Measurements from ENCODE around the gene RPP25L. TPM values are rescaled to one million over a fixed set of nuclear protein-coding genes. Genes with fewer than 3 reads are reported as not detected.

RPP25L gene
- total RNA-seq, 1 experiment from 2014 or later = 17.2 TPM

GRCh38 chr9:34573599-34574325 is 38.1 kb downstream of the RPP25L start:
- Histone ChIP-seq H4K8ac (replicated peaks; ENCODE audit: insufficient read length, low read depth, low read length) (no peak overlapping the region), H3K27ac (ENCODE audit: insufficient read length, low read depth, low read length) (no peak overlapping the region), H3K79me1 (ENCODE audit: insufficient read depth, low read depth, low read length, poor library complexity, severe bottlenecking) (no peaks in the 10 kb centered on the region), H3K23ac (ENCODE audit: insufficient read length, low read depth, low read length) (no peak overlapping the region), H2BK12ac (ENCODE audit: insufficient read length, low read depth, low read length) (no peak overlapping the region), H2AK5ac (ENCODE audit: insufficient read length, low read length) (no peak overlapping the region), H4K20me1 (ENCODE audit: control insufficient read depth, insufficient read depth, insufficient read length) (peaks cover 4% of the 10 kb centered on the region), H3K23me2 (ENCODE audit: insufficient read length, low read depth, low read length, poor library complexity, severe bottlenecking) (peaks cover under 1% of the 10 kb centered on the region), H3T11ph (ENCODE audit: low read length) (no peak overlapping the region), H4K91ac (ENCODE audit: insufficient read length, low read depth, low read length) (no peak overlapping the region), H2BK15ac (ENCODE audit: low read depth, low read length) (no peak overlapping the region), H3K4me2 (ENCODE audit: insufficient read depth, insufficient read length, low read length) (no peak overlapping the region), H3K4ac (ENCODE audit: low read depth, low read length) (no peak overlapping the region), H2AFZ (ENCODE audit: low read length) (no peak overlapping the region), H3K4me1 (ENCODE audit: insufficient read depth, low read length) (peaks cover 10% of the 10 kb centered on the region), H3K56ac (ENCODE audit: insufficient read length, low read depth, low read length) (no peak overlapping the region), H3K79me2 (ENCODE audit: insufficient read depth, low read length) (no peaks in the 10 kb centered on the region), H4K5ac (ENCODE audit: insufficient read length, low read depth, low read length) (no peak overlapping the region), H2BK20ac (ENCODE audit: low read depth, low read length, poor library complexity, severe bottlenecking) (no peak overlapping the region), H3K14ac (ENCODE audit: insufficient read depth, low read length) (no peak overlapping the region), H3K18ac (ENCODE audit: insufficient read length, low read depth, low read length) (no peak overlapping the region), H3K9ac (ENCODE audit: extremely low read depth, insufficient read length, low read length) (no peak overlapping the region), H3K9me3 (ENCODE audit: control insufficient read depth, low read depth, low read length) (no peaks in the 10 kb centered on the region), H2BK120ac (ENCODE audit: low read depth, low read length, poor library complexity, severe bottlenecking) (no peak overlapping the region), H3K27me3 (ENCODE audit: insufficient read depth, low read length) (peaks cover 8% of the 10 kb centered on the region), H2BK5ac (ENCODE audit: insufficient read length, low read length) (no peak overlapping the region)
- no peak for TF ChIP-seq CTCF (conservative IDR thresholded peaks at IDR 0.05)
- Mint-ChIP-seq H3K4me1 (peaks cover 41 to 56% of the 10 kb centered on the region in 2 experiments), H3K27me3 (ENCODE audit: low read depth) (peaks cover 46% of the 10 kb centered on the region), H3K4me3 (no peak overlapping the region), H3K9me3 (no peaks in the 10 kb centered on the region; a peak in 1 of 5 replicates), H3K36me3 (ENCODE audit: insufficient read depth in 1 of 3, low read depth in 3 of 3) (no peaks in the 10 kb centered on the region), H3K27ac (no peak overlapping the region)
- WGBS (ENCODE audit: extremely low coverage, insufficient read length, low lambda C conversion rate) = no CpG with 5 or more reads among the region's 17 CpGs
- no peak for DNase-seq
